ENCODE results near the gene CCL26.
A peak's percentile ranks its signal among the peaks of the same experiment; 100 is the strongest.

CCL26 gene

DNA sequence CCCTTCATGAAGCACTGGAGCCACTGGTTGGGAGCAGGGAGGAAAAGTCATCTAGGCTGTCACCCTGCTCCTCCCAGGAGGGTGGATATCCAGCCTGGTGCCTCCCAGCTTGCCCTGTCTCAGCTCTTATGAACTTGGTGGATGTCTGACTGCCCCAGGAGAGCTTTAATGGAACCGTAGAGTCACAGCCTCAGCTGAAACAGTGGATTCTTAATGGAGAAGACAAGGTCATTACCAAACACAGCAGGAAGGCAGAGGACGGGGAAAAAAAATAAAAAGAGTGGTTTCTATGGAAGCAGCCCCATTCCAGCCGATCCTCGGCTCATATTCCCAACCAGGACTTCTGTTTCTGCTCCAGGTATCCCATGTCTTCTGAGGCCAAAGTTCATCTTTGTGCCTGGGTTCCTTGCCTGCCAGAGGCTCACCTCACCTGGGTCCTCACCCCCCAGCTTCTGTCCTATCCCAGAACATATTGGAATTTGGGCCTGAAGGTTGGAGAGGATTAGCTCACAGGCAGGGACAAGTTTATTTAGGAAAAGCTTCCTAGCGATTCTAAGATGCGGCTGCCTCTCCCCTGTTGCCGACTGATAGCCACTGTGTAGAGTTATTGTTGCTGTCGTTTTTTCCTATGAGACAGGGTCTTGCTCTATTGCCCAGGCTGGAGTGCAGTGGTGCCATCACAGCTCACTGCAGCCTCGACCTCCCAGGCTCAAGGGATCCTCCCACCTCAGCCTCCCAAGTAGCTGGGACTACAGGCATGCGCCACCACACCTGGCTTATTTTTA lies 15.6 kb downstream of the CCL26 start:
- Histone ChIP-seq H3K27me3 (ENCODE audit: insufficient read depth, low read depth, severe bottlenecking) (no peaks in the 10 kb centered on the region), H3K27ac (no peak overlapping the region), H3K36me3 (no peaks in the 10 kb centered on the region), H3K9me3 (ENCODE audit: severe bottlenecking) (no peaks in the 10 kb centered on the region), H3K4me3 (ENCODE audit: low read depth, low read length) (no peak overlapping the region)
- DNase-seq: no peak
- TF ChIP-seq, protein P1, sequence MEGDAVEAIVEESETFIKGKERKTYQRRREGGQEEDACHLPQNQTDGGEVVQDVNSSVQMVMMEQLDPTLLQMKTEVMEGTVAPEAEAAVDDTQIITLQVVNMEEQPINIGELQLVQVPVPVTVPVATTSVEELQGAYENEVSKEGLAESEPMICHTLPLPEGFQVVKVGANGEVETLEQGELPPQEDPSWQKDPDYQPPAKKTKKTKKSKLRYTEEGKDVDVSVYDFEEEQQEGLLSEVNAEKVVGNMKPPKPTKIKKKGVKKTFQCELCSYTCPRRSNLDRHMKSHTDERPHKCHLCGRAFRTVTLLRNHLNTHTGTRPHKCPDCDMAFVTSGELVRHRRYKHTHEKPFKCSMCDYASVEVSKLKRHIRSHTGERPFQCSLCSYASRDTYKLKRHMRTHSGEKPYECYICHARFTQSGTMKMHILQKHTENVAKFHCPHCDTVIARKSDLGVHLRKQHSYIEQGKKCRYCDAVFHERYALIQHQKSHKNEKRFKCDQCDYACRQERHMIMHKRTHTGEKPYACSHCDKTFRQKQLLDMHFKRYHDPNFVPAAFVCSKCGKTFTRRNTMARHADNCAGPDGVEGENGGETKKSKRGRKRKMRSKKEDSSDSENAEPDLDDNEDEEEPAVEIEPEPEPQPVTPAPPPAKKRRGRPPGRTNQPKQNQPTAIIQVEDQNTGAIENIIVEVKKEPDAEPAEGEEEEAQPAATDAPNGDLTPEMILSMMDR (IDR thresholded peaks at IDR 0.05; ENCODE audit: low read depth, low read length): no peak

DNA sequence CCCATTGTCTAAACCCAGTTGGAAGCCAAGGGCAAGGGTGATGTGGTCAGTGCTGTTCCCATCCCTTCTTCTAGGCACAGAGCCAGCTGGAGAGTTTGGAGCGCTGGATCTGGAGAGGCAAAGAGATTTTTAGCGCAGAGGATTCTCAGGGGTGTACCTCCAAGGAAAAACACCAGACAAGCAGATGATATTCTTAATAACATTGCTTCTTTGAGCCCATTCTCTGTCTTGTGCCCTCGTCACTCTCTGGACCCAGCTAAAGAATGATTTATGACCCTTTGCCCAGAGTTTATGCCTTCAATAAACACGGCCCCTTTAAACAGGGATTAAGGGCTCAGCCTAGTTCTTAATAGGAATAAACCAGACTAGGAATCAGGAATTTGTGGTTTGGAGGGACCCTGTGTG lies 28.6 kb downstream of the CCL26 start:
- Histone ChIP-seq H3K36me3 (no peaks in the 10 kb centered on the region), H3K4me3 (ENCODE audit: low read depth, low read length) (no peak overlapping the region), H3K27me3 (ENCODE audit: insufficient read depth, low read depth, severe bottlenecking) (no peaks in the 10 kb centered on the region), H3K9me3 (ENCODE audit: severe bottlenecking) (no peaks in the 10 kb centered on the region), H3K27ac (no peak overlapping the region)
- peak; percentile 40 for DNase-seq
- TF ChIP-seq, protein P1 (IDR thresholded peaks at IDR 0.05; ENCODE audit: low read depth, low read length): no peak

DNA sequence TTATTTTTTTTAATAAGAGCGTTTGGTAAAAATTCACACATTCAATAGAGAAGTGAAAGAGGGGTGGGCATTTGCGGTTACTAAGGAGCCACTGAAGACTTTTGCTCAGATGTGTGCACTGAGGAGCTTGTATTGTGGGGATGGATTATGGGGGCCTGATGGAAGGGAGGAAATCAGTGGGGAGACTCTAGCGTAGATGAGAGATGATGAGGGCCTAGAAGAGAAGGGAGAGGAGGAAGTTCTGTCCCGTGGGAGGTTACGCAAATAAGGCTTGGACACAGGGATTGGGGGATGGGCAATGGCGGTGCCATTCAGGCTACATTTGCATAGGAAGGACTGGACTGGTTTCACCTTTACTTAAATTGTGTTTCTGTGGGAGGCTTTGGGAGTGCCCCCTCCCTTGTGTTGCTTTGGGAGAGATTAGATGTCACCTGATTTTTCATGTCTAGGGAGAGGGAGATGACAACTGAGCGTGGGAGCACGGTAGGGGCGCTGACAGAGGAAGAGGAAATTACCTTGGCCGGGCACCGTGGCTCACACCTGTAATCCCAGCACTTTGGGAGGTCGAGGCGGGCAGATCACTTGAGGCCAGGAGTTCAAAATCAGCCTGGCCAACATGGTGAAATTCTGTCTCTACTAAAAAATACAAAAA lies 31.0 kb downstream of the CCL26 start:
- no peak overlapping the region for H3K27ac ChIP-seq

DNA sequence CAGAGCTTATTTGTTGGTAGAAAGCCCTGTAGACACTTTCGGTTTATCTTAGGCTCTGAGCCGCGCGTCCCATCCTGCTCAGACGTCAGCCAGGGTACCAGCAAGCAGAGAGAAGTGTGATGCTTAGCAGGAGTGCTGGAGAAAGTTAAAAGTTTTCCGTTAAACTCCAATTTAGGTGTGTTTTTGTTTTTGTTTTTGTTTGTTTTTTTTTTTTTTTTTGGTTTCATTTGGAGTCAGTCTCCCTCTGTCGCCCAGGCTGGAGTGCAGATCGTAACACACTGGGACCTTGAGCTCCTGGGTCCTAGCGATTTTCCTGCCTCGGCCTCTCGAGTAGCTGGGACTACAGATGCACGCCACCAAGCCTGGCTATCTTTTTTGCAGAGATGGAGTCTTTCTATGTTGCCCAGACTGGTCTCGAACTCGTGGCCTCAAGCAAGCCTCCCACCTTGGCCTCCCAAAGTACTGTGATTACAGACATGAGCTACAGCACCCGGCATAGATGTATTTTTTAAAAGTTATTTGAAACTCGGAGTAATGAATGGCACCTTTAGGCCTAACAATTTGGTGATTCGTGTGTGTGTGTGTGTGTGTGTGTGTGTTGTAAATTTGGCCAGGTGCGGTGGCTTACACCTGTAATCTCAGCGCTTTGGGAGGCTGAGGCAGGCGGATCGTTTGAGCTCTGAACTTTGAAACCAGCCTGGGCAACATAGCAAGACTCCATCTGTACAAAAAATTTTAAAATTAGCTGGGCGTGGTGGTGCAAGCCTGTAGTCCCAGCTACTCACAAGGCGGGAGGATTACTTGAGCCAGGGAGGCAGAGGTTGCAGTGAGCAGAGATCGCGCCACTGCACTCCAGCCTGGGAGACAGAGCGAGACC lies 32.0 kb downstream of the CCL26 start:
- Histone ChIP-seq H3K36me3 (no peaks in the 10 kb centered on the region), H3K9me3 (ENCODE audit: severe bottlenecking) (no peaks in the 10 kb centered on the region), H3K27me3 (ENCODE audit: insufficient read depth, low read depth, severe bottlenecking) (no peaks in the 10 kb centered on the region), H3K27ac (peak overlapping the region; percentile 76), H3K4me3 (ENCODE audit: low read depth, low read length) (peak overlapping the region; percentile 66)
- no peak for DNase-seq
- TF ChIP-seq, protein P1 (IDR thresholded peaks at IDR 0.05; ENCODE audit: low read depth, low read length): no peak

More for the DNA sequence above, 31.0 kb downstream of the CCL26 start:
- DNase-seq: no peak
- Histone ChIP-seq H3K4me3 (ENCODE audit: low read depth, low read length) (no peak overlapping the region), H3K9me3 (ENCODE audit: severe bottlenecking) (no peaks in the 10 kb centered on the region), H3K36me3 (no peaks in the 10 kb centered on the region), H3K27me3 (ENCODE audit: insufficient read depth, low read depth, severe bottlenecking) (no peaks in the 10 kb centered on the region)
- TF ChIP-seq, protein P1 (IDR thresholded peaks at IDR 0.05; ENCODE audit: low read depth, low read length): no peak

DNA sequence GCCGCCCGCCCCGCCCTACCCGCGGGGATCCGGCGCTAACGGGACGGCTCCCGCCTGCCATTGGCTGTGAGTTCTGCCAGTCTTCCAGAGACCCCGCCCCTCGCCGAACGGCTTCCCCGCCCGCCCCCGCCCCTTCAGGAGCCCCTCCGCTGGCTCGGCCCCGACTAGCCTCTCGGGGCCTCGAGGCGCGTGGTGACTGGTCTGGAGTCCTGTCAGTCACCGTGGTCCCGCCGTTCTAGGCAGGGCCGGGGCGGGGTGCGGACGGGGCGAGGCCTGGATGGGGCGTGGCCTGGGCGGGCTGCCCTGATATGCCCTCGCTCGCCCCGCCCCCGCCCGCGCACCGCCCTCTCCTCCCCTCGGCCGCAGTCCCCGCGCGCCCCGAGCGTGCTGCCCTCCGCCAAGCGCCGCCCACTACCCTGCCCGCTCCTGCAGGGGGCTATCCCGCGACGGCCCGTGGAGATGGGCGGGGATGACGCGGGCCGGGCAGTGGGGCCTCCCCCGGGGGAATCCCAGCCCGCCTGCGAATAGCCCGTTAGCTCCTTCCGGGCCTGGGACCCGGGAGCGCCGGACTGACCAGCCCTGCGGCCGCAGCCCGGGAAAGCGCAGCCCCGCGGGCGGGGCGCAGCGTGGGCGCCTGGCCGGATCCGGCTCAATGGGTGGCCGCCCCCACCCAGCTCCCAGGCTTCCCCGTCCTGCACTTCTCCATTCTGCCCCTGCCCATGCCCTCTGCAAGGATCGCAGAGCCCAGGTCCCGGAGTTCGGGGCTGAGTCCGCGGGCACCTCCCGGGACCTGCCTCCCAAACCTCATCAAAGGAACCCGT lies 32.8 kb downstream of the CCL26 start:
- TF ChIP-seq, protein P1 (IDR thresholded peaks at IDR 0.05; ENCODE audit: low read depth, low read length): no peak
- Histone ChIP-seq H3K4me3 (ENCODE audit: low read depth, low read length) (peak overlapping the region; percentile 95), H3K9me3 (ENCODE audit: severe bottlenecking) (no peaks in the 10 kb centered on the region), H3K27ac (peak overlapping the region; percentile 76), H3K36me3 (no peaks in the 10 kb centered on the region), H3K27me3 (ENCODE audit: insufficient read depth, low read depth, severe bottlenecking) (no peaks in the 10 kb centered on the region)
- peak; percentile 99 for DNase-seq

Measured in WERI-Rb-1 (cell line).